HL-60 (cell line): ENCODE data around the gene SFMBT1.

ENCODE experiments used
- GABPA ChIP-seq: IDR thresholded peaks from 2 replicates; pipeline ENCODE4 v1.6.1; 2012; ENCODE audit warnings: low read depth
- POLR2AphosphoS5 ChIP-seq: IDR thresholded peaks from 2 replicates; pipeline ENCODE4 v1.6.1; 2012; ENCODE audit warnings: low read depth
- REST ChIP-seq: IDR thresholded peaks from 2 replicates; pipeline ENCODE4 v1.6.1; 2012; ENCODE audit warnings: low read depth; ENCODE audit not compliant: insufficient replicate concordance
- SPI1 ChIP-seq: IDR thresholded peaks from 2 replicates; pipeline ENCODE4 v1.6.1; 2012; ENCODE audit warnings: low read depth, mild to moderate bottlenecking, borderline replicate concordance
- TF ChIP-seq, protein P1 (sequence below): IDR thresholded peaks from one replicate; pipeline ENCODE4 v1.5.1; 2011; ENCODE audit warnings: low read length, control low read depth, inconsistent platforms; ENCODE audit not compliant: insufficient read depth

DNA sequence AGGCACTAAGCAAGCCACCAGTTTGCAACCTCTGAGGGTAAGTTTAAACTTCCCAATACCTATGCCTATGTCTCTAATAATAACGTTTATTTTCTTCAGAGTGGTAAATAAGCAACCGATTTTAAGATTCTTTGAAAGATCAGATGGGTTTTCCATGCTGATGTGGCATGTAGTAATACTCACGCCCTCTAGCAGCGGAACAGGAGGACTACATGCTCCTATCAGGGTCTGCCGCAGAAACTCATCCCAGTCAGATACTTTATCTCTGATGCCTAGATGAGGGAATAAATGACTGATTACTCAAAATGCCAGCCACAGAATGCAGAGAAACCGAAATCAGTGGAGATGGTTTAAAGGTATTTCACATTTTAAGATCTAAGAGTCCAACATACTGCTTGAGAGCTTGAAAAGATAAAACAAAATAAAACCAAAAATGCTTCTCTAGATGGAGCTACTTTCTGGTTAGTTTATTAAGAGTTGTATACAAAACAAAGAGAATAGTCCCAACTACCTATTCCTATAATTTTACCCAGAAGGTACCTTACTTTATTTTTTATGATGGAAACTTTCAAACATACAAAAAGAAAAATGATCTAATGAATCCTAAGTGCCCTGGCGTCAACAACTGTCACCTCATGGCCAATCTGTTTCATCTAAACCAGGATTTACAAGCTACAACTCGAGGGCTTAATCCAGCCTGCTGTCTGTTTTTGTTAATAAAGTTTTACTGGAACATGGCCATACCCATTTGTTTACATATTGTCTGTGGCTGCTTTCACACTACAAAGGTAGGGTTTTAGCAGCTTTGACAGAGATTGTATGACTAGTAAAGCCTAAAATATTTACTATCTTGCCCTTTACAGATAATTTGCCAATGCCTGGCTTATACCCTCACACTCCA lies 111.0 kb downstream of the SFMBT1 start:
- no peak for TF ChIP-seq GABPA
- TF ChIP-seq, protein P1, sequence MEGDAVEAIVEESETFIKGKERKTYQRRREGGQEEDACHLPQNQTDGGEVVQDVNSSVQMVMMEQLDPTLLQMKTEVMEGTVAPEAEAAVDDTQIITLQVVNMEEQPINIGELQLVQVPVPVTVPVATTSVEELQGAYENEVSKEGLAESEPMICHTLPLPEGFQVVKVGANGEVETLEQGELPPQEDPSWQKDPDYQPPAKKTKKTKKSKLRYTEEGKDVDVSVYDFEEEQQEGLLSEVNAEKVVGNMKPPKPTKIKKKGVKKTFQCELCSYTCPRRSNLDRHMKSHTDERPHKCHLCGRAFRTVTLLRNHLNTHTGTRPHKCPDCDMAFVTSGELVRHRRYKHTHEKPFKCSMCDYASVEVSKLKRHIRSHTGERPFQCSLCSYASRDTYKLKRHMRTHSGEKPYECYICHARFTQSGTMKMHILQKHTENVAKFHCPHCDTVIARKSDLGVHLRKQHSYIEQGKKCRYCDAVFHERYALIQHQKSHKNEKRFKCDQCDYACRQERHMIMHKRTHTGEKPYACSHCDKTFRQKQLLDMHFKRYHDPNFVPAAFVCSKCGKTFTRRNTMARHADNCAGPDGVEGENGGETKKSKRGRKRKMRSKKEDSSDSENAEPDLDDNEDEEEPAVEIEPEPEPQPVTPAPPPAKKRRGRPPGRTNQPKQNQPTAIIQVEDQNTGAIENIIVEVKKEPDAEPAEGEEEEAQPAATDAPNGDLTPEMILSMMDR, result peak; percentile 86
- TF ChIP-seq POLR2AphosphoS5, result no peak
- TF ChIP-seq REST, result no peak
- TF ChIP-seq SPI1, result no peak
